PC-3 (cell line): ENCODE measurements around the gene EGR2. TPM values are rescaled to one million over a fixed set of nuclear protein-coding genes. Genes with fewer than 3 reads are reported as not detected.

Experiments
- ATAC-seq: fragments of 200-7000 bp; cut with Tn5 transposase; 2 replicates; pipeline ENCODE4 v1.9.1; 2020; ENCODE audit warnings: mild to moderate bottlenecking, moderate library complexity
- BruUV-seq: library from RNA; stranded (reverse); fragments of 400-500 nt; replicated peaks from 2 replicates; lab custom pipeline; 2021; lab: Mats Ljungman, UMichigan
- CTCF ChIA-PET: fragments of 300-600 bp; sonication (Branson Sonifier 250); formaldehyde crosslinking; loops from one replicate; lab custom pipeline; 2022; ENCODE audit warnings: antibody characterized with exemption; lab: Charles Lee
- POLR2A ChIA-PET: fragments of 300-600 bp; sonication (Branson Sonifier 250); formaldehyde crosslinking; loops from one replicate; lab custom pipeline; 2022; ENCODE audit warnings: antibody characterized with exemption; ENCODE audit not compliant: unreplicated experiment; lab: Charles Lee
- DNase-seq: peaks from one replicate; pipeline ENCODE4 v3.0.0-alpha.2; 2015
- H2AFZ ChIP-seq: fragments of 300-600 bp; sonication (generic); 2 replicates; pipeline ENCODE4 v1.6.0; 2016; ENCODE audit warnings: antibody characterized with exemption, low read length
- H3F3A ChIP-seq: fragments of 300-600 bp; sonication (generic); one replicate; pipeline ENCODE4 v1.6.0; 2017; ENCODE audit warnings: antibody characterized with exemption, low read length, control low read depth, mild to moderate bottlenecking; ENCODE audit not compliant: unreplicated experiment
- H3K27ac ChIP-seq: fragments of 300-600 bp; sonication (generic); 2 replicates; pipeline ENCODE4 v1.5.1; 2016; ENCODE audit warnings: mild to moderate bottlenecking, low read length
- H3K27me3 ChIP-seq: fragments of 300-600 bp; sonication (generic); 2 replicates; pipeline ENCODE4 v1.6.1; 2016; ENCODE audit warnings: low read length, mixed read lengths
- H3K36me3 ChIP-seq: fragments of 300-600 bp; sonication (generic); 2 replicates; pipeline ENCODE4 v1.6.1; 2016; ENCODE audit warnings: low read depth, mixed run types, low read length, mixed read lengths
- H3K4me1 ChIP-seq: fragments of 300-600 bp; sonication (generic); 2 replicates; pipeline ENCODE4 v1.5.1; 2016; ENCODE audit warnings: low read length; ENCODE audit not compliant: insufficient read depth
- H3K4me2 ChIP-seq: fragments of 300-600 bp; sonication (generic); 2 replicates; pipeline ENCODE4 v1.6.0; 2016; ENCODE audit warnings: low read length
- H3K4me3 ChIP-seq: fragments of 300-600 bp; sonication (generic); 2 replicates; pipeline ENCODE4 v1.5.1; 2016; ENCODE audit warnings: mild to moderate bottlenecking, low read length, mixed read lengths
- H3K79me2 ChIP-seq: fragments of 300-600 bp; sonication (generic); 2 replicates; pipeline ENCODE4 v1.6.1; 2017; ENCODE audit warnings: low read length, mixed read lengths
- H3K9ac ChIP-seq: fragments of 300-600 bp; sonication (generic); 2 replicates; pipeline ENCODE4 v1.6.0; 2016; ENCODE audit warnings: mild to moderate bottlenecking, low read length
- H3K9me2 ChIP-seq: fragments of 300-600 bp; sonication (generic); replicated peaks from 2 replicates; pipeline ENCODE4 v1.6.1; 2016; ENCODE audit warnings: mixed run types, low read length, mixed read lengths
- H3K9me3 ChIP-seq: fragments of 300-600 bp; sonication (generic); 2 replicates; pipeline ENCODE4 v1.6.1; 2016; ENCODE audit warnings: low read length, mixed read lengths
- H4K20me1 ChIP-seq: fragments of 300-600 bp; sonication (generic); 2 replicates; pipeline ENCODE4 v1.6.1; 2016; ENCODE audit warnings: low read length, mixed read lengths
- CTCF ChIP-seq: fragments of 300-600 bp; sonication (generic); conservative IDR thresholded peaks from 2 replicates; pipeline ENCODE4 v1.5.1; 2017; ENCODE audit warnings: antibody characterized with exemption, low read depth, mild to moderate bottlenecking, low read length
- EZH2 ChIP-seq: fragments of 300-600 bp; sonication (generic); IDR thresholded peaks from one replicate; pipeline ENCODE4 v1.6.1; 2017; ENCODE audit warnings: antibody characterized with exemption, mild to moderate bottlenecking, low read length; ENCODE audit not compliant: unreplicated experiment
- EZH2phosphoT487 ChIP-seq: fragments of 300-600 bp; sonication (generic); IDR thresholded peaks from 2 replicates; pipeline ENCODE4 v1.6.1; 2018; ENCODE audit warnings: mild to moderate bottlenecking, antibody characterized with exemption, low read length, borderline replicate concordance
- intact Hi-C: fragments of 100-400 bp; cut with micrococcal nuclease; formaldehyde crosslinking; loops from 2 replicates; pipeline ENCODE4 v1.9.0; 2023
- total RNA-seq: library from RNA; depleted of rRNA; stranded (reverse); fragments of >200 nt; gene quantifications from 2 replicates; pipeline ENCODE4 v1.2.3, GENCODE V29; 2014

The EGR2 gene
- total RNA-seq, 1 experiment from 2014 or later, result 2.7 TPM

DNA sequence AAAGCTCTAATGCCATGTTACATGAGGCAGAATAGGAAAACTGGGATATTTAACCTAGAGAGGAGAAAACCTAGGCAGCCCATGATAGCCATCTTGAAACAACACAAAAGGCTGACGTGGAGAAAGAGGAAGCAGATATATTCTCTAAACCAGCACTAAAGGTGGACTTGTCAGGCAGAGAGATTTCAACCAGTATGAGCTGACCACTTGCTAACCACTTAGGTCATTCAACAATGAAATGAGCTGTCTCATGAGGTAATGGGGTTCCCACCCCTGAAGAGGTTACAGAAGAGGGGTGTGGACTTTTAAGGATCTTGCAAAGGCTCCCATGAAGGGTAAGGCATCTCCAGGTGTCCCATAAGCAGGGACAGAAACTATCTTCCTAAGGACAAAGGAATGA lies 26.8 kb upstream of the EGR2 start:
- Histone ChIP-seq H4K20me1 (no peaks in the 10 kb centered on the region), H3K79me2 (no peaks in the 10 kb centered on the region), H3K9me3 (peaks cover 11% of the 10 kb centered on the region), H3K27me3 (no peaks in the 10 kb centered on the region), H3K4me1 (no peaks in the 10 kb centered on the region), H3K9ac (no peak overlapping the region), H3K9me2 (no peaks in the 10 kb centered on the region), H3K4me2 (no peak overlapping the region), H3K27ac (no peak overlapping the region), H3K36me3 (no peaks in the 10 kb centered on the region; the same call in 1 of the 2 replicates), H2AFZ (no peak overlapping the region), H3F3A (no peaks in the 10 kb centered on the region), H3K4me3 (no peak overlapping the region)
- DNase-seq (no peak), ATAC-seq (no peak)
- BruUV-seq, result no TSS peak
- intact Hi-C loops, result no loop called here
- TF ChIP-seq EZH2 (no peak), EZH2phosphoT487 (no peak), CTCF (no peak)
- CTCF ChIA-PET, result no interaction called here
- POLR2A ChIA-PET, result interaction anchor here (0.6 kb wide), 1 partner anchor 39 kb away, joined by 4 read pairs; no protein-coding TSS in a partner anchor

- BruUV-seq, result no TSS peak
- Histone ChIP-seq H3K27me3 (no peaks in the 10 kb centered on the region), H3K4me3 (no peak overlapping the region), H3F3A (no peaks in the 10 kb centered on the region), H4K20me1 (no peaks in the 10 kb centered on the region), H3K4me1 (no peaks in the 10 kb centered on the region), H2AFZ (no peak overlapping the region), H3K9ac (no peak overlapping the region), H3K27ac (no peak overlapping the region), H3K9me3 (no peaks in the 10 kb centered on the region), H3K4me2 (no peak overlapping the region), H3K9me2 (no peaks in the 10 kb centered on the region), H3K36me3 (no peaks in the 10 kb centered on the region), H3K79me2 (no peaks in the 10 kb centered on the region)
- DNase-seq, result no peak
- CTCF ChIA-PET, result no interaction called here
- POLR2A ChIA-PET, result no interaction called here
- ATAC-seq, result no peak
- intact Hi-C loops, result no loop called here
- TF ChIP-seq EZH2 (no peak), CTCF (no peak), EZH2phosphoT487 (no peak)
Observed at GRCh38 chr10:62839590-62839989, 23.4 kb upstream of the EGR2 start.

- no peaks in the 10 kb centered on the region for H3K79me2 ChIP-seq
- H3K9me3 ChIP-seq, result no peaks in the 10 kb centered on the region
- H3K4me2 ChIP-seq, result no peak overlapping the region
- peaks cover 11% of the 10 kb centered on the region for H3K4me1 ChIP-seq
- H3K4me3 ChIP-seq, result no peak overlapping the region
- intact Hi-C loops, result no loop called here
- H2AFZ ChIP-seq, result no peak overlapping the region; the same call in 1 of the 2 replicates
- no peaks in the 10 kb centered on the region for H3K27me3 ChIP-seq
- no TSS peak for BruUV-seq
- no peaks in the 10 kb centered on the region for H3K9me2 ChIP-seq
- ATAC-seq, result peak; percentile 76
- H3K27ac ChIP-seq, result no peak overlapping the region
- peak; percentile 86 for DNase-seq
- ChIA-PET POLR2A (interaction anchor here (0.6 kb wide), 1 partner anchor 197 kb away, joined by 3 read pairs; no protein-coding TSS in a partner anchor), CTCF (interaction anchor here (0.5 kb wide), 1 partner anchor 174 kb away, joined by 6 read pairs; no protein-coding TSS in a partner anchor)
- no peak for TF ChIP-seq EZH2
- no peak for TF ChIP-seq EZH2phosphoT487
- TF ChIP-seq CTCF, result no peak
- no peaks in the 10 kb centered on the region for H4K20me1 ChIP-seq
- H3K9ac ChIP-seq, result no peak overlapping the region
- H3F3A ChIP-seq, result no peaks in the 10 kb centered on the region
- H3K36me3 ChIP-seq, result no peaks in the 10 kb centered on the region
Observed at GRCh38 chr10:62831346-62831745, 15.2 kb upstream of the EGR2 start.
